ENCODE results near the gene APAF1.

The APAF1 gene

GRCh38 chr12:98741556-98742265, 96.6 kb downstream of the APAF1 start (continued):
- no peak for TF ChIP-seq ZNF132 (tag by site-specific recombination; IDR thresholded peaks at IDR 0.05; ENCODE audit: borderline replicate concordance)
- peak; percentile 98 for TF ChIP-seq ZNF600 (tag by site-specific recombination; IDR thresholded peaks at IDR 0.05)
- TF ChIP-seq, protein P1, sequence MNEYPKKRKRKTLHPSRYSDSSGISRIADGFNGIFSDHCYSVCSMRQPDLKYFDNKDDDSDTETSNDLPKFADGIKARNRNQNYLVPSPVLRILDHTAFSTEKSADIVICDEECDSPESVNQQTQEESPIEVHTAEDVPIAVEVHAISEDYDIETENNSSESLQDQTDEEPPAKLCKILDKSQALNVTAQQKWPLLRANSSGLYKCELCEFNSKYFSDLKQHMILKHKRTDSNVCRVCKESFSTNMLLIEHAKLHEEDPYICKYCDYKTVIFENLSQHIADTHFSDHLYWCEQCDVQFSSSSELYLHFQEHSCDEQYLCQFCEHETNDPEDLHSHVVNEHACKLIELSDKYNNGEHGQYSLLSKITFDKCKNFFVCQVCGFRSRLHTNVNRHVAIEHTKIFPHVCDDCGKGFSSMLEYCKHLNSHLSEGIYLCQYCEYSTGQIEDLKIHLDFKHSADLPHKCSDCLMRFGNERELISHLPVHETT (tag by site-specific recombination; IDR thresholded peaks at IDR 0.05), result 0 out of 2 replicates have a peak, but pooled peaks have one; percentile 32
- no peak for TF ChIP-seq ZBTB11 (tag by site-specific recombination; conservative IDR thresholded peaks at IDR 0.05; ENCODE audit: low read depth)
- peak; percentile 47; the same call in 1 of the 2 replicates for TF ChIP-seq ZNF558 (tag by site-specific recombination; IDR thresholded peaks at IDR 0.05)
- TF ChIP-seq ZNF707 (tag by site-specific recombination; IDR thresholded peaks at IDR 0.05), result no peak
- TF ChIP-seq ZNF274 (IDR thresholded peaks at IDR 0.05; ENCODE audit: low read length), result no peak
- TF ChIP-seq ZNF274 (tag by site-specific recombination; IDR thresholded peaks at IDR 0.05; ENCODE audit: borderline replicate concordance), result no peak
- no peak for TF ChIP-seq ZNF510 (tag by site-specific recombination; IDR thresholded peaks at IDR 0.05; ENCODE audit: insufficient replicate concordance)
- no peak for TF ChIP-seq ZNF214 (tag by site-specific recombination; IDR thresholded peaks at IDR 0.05; ENCODE audit: borderline replicate concordance)
- no peak for TF ChIP-seq ZNF23 (tag by site-specific recombination; IDR thresholded peaks at IDR 0.05; ENCODE audit: borderline replicate concordance)
- TF ChIP-seq ZNF544 (tag by site-specific recombination; IDR thresholded peaks at IDR 0.05), result no peak
- TF ChIP-seq ZNF571 (tag by site-specific recombination; IDR thresholded peaks at IDR 0.05), result no peak
- no peak for TF ChIP-seq ZNF239 (tag by site-specific recombination; IDR thresholded peaks at IDR 0.05)
- TF ChIP-seq, protein P2, sequence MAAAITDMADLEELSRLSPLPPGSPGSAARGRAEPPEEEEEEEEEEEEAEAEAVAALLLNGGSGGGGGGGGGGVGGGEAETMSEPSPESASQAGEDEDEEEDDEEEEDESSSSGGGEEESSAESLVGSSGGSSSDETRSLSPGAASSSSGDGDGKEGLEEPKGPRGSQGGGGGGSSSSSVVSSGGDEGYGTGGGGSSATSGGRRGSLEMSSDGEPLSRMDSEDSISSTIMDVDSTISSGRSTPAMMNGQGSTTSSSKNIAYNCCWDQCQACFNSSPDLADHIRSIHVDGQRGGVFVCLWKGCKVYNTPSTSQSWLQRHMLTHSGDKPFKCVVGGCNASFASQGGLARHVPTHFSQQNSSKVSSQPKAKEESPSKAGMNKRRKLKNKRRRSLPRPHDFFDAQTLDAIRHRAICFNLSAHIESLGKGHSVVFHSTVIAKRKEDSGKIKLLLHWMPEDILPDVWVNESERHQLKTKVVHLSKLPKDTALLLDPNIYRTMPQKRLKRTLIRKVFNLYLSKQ (tag by site-specific recombination; IDR thresholded peaks at IDR 0.05; ENCODE audit: borderline replicate concordance), result no peak
- TF ChIP-seq ZNF146 (tag by site-specific recombination; IDR thresholded peaks at IDR 0.05), result no peak
- TF ChIP-seq SP2 (tag by site-specific recombination; IDR thresholded peaks at IDR 0.05), result no peak
- TF ChIP-seq MZF1 (tag by site-specific recombination; IDR thresholded peaks at IDR 0.05; ENCODE audit: borderline replicate concordance), result no peak
- TF ChIP-seq ZNF174 (tag by site-specific recombination; IDR thresholded peaks at IDR 0.05), result no peak
- TF ChIP-seq YY2 (tag by site-specific recombination; IDR thresholded peaks at IDR 0.05), result no peak
- TF ChIP-seq GLIS1 (tag by site-specific recombination; IDR thresholded peaks at IDR 0.05), result peak; percentile 90
- TF ChIP-seq GLI2 (tag by site-specific recombination; IDR thresholded peaks at IDR 0.05; ENCODE audit: borderline replicate concordance, low read depth), result no peak
- TF ChIP-seq ZNF629 (tag by site-specific recombination; IDR thresholded peaks at IDR 0.05), result peak; percentile 68
- TF ChIP-seq, protein P3, sequence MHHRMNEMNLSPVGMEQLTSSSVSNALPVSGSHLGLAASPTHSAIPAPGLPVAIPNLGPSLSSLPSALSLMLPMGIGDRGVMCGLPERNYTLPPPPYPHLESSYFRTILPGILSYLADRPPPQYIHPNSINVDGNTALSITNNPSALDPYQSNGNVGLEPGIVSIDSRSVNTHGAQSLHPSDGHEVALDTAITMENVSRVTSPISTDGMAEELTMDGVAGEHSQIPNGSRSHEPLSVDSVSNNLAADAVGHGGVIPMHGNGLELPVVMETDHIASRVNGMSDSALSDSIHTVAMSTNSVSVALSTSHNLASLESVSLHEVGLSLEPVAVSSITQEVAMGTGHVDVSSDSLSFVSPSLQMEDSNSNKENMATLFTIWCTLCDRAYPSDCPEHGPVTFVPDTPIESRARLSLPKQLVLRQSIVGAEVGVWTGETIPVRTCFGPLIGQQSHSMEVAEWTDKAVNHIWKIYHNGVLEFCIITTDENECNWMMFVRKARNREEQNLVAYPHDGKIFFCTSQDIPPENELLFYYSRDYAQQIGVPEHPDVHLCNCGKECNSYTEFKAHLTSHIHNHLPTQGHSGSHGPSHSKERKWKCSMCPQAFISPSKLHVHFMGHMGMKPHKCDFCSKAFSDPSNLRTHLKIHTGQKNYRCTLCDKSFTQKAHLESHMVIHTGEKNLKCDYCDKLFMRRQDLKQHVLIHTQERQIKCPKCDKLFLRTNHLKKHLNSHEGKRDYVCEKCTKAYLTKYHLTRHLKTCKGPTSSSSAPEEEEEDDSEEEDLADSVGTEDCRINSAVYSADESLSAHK (tag by site-specific recombination; IDR thresholded peaks at IDR 0.05), result no peak; the same call in 1 of the 2 replicates
- TF ChIP-seq ZNF518A (tag by site-specific recombination; conservative IDR thresholded peaks at IDR 0.05; ENCODE audit: low read depth), result no peak
